Neural cell (in vitro differentiated cells): ENCODE results near the gene ZNF672. TPM values are rescaled to one million over a fixed set of nuclear protein-coding genes. Genes with fewer than 3 reads are reported as not detected.

ENCODE experiments used
- H2AFZ ChIP-seq: fragments of 200-600, 300-800 bp; sonication (generic), shearing (Covaris generic); 2 replicates; pipeline ENCODE4 v1.6.0; 2014; ENCODE audit warnings: low read depth, mild to moderate bottlenecking, antibody characterized with exemption, low read length, moderate library complexity
- H3F3A ChIP-seq: fragments of 200-600 bp; shearing (Covaris generic); 2 replicates; pipeline ENCODE4 v1.6.1; 2016; ENCODE audit warnings: mild to moderate bottlenecking, moderate library complexity, mixed read lengths, antibody characterized with exemption, low read length; ENCODE audit not compliant: insufficient read depth, poor library complexity, severe bottlenecking
- H3K27ac ChIP-seq: fragments of 200-600, 300-800 bp; sonication (generic), shearing (Covaris generic); 2 replicates; pipeline ENCODE4 v1.5.1; 2014; ENCODE audit warnings: mild to moderate bottlenecking, low read length, moderate library complexity
- H3K27me3 ChIP-seq: fragments of 300-800, 200-600 bp; sonication (generic), shearing (Covaris generic); 2 replicates; pipeline ENCODE4 v1.6.0; 2014; ENCODE audit warnings: mild to moderate bottlenecking, low read depth, low read length, moderate library complexity; ENCODE audit not compliant: insufficient read depth
- H3K36me3 ChIP-seq: fragments of 300-800, 200-600 bp; sonication (generic), shearing (Covaris generic); 2 replicates; pipeline ENCODE4 v1.5.1; 2014; ENCODE audit warnings: mild to moderate bottlenecking, antibody characterized with exemption, low read length, moderate library complexity; ENCODE audit not compliant: insufficient read depth
- H3K4me2 ChIP-seq: fragments of 300-800, 200-600 bp; sonication (generic), shearing (Covaris generic); 2 replicates; pipeline ENCODE4 v1.6.0; 2014; ENCODE audit warnings: mild to moderate bottlenecking, low read length
- H3K4me3 ChIP-seq: fragments of 300-800, 200-600 bp; sonication (generic), shearing (Covaris generic); 2 replicates; pipeline ENCODE4 v1.5.1; 2014; ENCODE audit warnings: mild to moderate bottlenecking, low read length, moderate library complexity
- H3K79me2 ChIP-seq: fragments of 200-600 bp; shearing (Covaris generic); replicated peaks from 2 replicates; pipeline ENCODE4 v1.6.0; 2014; ENCODE audit warnings: mild to moderate bottlenecking, low read length, moderate library complexity; ENCODE audit not compliant: insufficient read depth
- H3K9ac ChIP-seq: fragments of 300-800, 200-600 bp; sonication (generic), shearing (Covaris generic); 2 replicates; pipeline ENCODE4 v1.6.1; 2016; ENCODE audit warnings: mild to moderate bottlenecking, low read length, mixed read lengths
- H3K9me2 ChIP-seq: fragments of 200-600 bp; shearing (Covaris generic); 2 replicates; pipeline ENCODE4 v1.6.1; 2016; ENCODE audit warnings: mild to moderate bottlenecking, low read length, mixed read lengths; ENCODE audit not compliant: insufficient read depth
- H3K9me3 ChIP-seq: fragments of 200-600, 300-800 bp; sonication (generic), shearing (Covaris generic); 2 replicates; pipeline ENCODE4 v1.6.1; 2016; ENCODE audit warnings: mild to moderate bottlenecking, mixed run types, low read length, moderate library complexity, mixed read lengths
- H4K20me1 ChIP-seq: fragments of 200-600 bp; shearing (Covaris generic); 2 replicates; pipeline ENCODE4 v1.6.1; 2016; ENCODE audit warnings: mild to moderate bottlenecking, mixed run types; ENCODE audit not compliant: insufficient read depth
- EP300 ChIP-seq: fragments of 450-650 bp; conservative IDR thresholded peaks from 2 replicates; pipeline ENCODE4 v1.6.1; 2014; ENCODE audit warnings: antibody characterized with exemption, mild to moderate bottlenecking, moderate library complexity; ENCODE audit not compliant: poor library complexity, severe bottlenecking
- EZH2 ChIP-seq: fragments of 200-600, 300-800 bp; shearing (Covaris generic), sonication (generic); IDR thresholded peaks from 2 replicates; pipeline ENCODE4 v1.6.1; 2014; ENCODE audit warnings: antibody characterized with exemption, low read length, borderline replicate concordance, mild to moderate bottlenecking; ENCODE audit not compliant: insufficient read depth, poor library complexity, severe bottlenecking
- MXI1 ChIP-seq: fragments of 450-650 bp; conservative IDR thresholded peaks from 2 replicates; pipeline ENCODE4 v1.6.1; 2014; ENCODE audit warnings: antibody characterized with exemption, mild to moderate bottlenecking; ENCODE audit not compliant: poor library complexity, severe bottlenecking
- POLR2AphosphoS5 ChIP-seq: IDR thresholded peaks from 2 replicates; pipeline ENCODE4 v1.6.1; 2012
- RAD21 ChIP-seq: fragments of 450-650 bp; conservative IDR thresholded peaks from 2 replicates; pipeline ENCODE4 v1.6.1; 2014; ENCODE audit warnings: antibody characterized with exemption, mild to moderate bottlenecking, moderate library complexity
- SMC3 ChIP-seq: fragments of 450-650 bp; conservative IDR thresholded peaks from 2 replicates; pipeline ENCODE4 v1.6.1; 2014; ENCODE audit warnings: antibody characterized with exemption, mild to moderate bottlenecking, moderate library complexity; ENCODE audit not compliant: poor library complexity
- TAF1 ChIP-seq: IDR thresholded peaks from 2 replicates; pipeline ENCODE4 v1.6.1; 2012; ENCODE audit warnings: low read depth
- polyA plus RNA-seq: library from polyadenylated mRNA; depleted of rRNA; stranded (reverse); fragments of >200 nt; gene quantifications from 2 replicates; pipeline ENCODE4 v1.2.3, GENCODE V29; 2014
- TF ChIP-seq, protein P1 (sequence below): IDR thresholded peaks from 2 replicates; pipeline ENCODE4 v1.6.1; 2012; ENCODE audit warnings: borderline replicate concordance
- TF ChIP-seq, protein P2 (sequence below): fragments of 450-650 bp; IDR thresholded peaks from 2 replicates; pipeline ENCODE4 v1.5.1; 2014; ENCODE audit warnings: antibody characterized with exemption, mild to moderate bottlenecking, moderate library complexity; ENCODE audit not compliant: poor library complexity, severe bottlenecking

ZNF672 gene
- polyA plus RNA-seq, 1 donor from 2014 or later = 22.9 TPM

DNA sequence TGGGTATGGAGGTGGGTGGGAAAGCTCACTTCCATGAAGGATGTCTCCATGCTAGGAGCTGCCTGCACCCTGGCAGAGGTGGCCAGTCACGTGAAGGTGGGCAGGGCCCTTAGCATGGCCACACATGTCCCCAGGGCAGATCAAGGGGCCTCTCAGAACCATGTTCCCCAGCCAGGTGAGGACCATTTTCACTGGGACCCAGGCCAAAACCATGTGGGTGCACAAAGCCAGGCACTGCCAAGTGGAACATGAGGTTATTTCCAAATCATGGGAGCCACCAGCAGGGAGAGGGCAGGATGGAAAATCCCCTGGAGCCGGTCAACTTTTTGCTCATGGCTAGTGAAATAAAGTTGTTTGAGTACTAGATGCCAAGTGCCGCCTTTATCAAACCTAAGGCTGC lies 11.1 kb downstream of the ZNF672 start:
- H3K27me3 ChIP-seq = no peaks in the 10 kb centered on the region
- H3F3A ChIP-seq = no peaks in the 10 kb centered on the region
- no peak overlapping the region for H3K4me2 ChIP-seq
- no peaks in the 10 kb centered on the region for H4K20me1 ChIP-seq
- no peaks in the 10 kb centered on the region for H3K9me2 ChIP-seq
- no peaks in the 10 kb centered on the region for H3K9me3 ChIP-seq
- no peak overlapping the region for H3K4me3 ChIP-seq
- no peak overlapping the region for H3K9ac ChIP-seq
- H3K36me3 ChIP-seq = no peaks in the 10 kb centered on the region
- H2AFZ ChIP-seq = no peak overlapping the region
- no peak overlapping the region for H3K27ac ChIP-seq
- TF ChIP-seq EP300 (no peak), EZH2 (no peak), SMC3 (no peak), MXI1 (no peak), TAF1 (no peak), POLR2AphosphoS5 (no peak), RAD21 (no peak)
- TF ChIP-seq, protein P1, sequence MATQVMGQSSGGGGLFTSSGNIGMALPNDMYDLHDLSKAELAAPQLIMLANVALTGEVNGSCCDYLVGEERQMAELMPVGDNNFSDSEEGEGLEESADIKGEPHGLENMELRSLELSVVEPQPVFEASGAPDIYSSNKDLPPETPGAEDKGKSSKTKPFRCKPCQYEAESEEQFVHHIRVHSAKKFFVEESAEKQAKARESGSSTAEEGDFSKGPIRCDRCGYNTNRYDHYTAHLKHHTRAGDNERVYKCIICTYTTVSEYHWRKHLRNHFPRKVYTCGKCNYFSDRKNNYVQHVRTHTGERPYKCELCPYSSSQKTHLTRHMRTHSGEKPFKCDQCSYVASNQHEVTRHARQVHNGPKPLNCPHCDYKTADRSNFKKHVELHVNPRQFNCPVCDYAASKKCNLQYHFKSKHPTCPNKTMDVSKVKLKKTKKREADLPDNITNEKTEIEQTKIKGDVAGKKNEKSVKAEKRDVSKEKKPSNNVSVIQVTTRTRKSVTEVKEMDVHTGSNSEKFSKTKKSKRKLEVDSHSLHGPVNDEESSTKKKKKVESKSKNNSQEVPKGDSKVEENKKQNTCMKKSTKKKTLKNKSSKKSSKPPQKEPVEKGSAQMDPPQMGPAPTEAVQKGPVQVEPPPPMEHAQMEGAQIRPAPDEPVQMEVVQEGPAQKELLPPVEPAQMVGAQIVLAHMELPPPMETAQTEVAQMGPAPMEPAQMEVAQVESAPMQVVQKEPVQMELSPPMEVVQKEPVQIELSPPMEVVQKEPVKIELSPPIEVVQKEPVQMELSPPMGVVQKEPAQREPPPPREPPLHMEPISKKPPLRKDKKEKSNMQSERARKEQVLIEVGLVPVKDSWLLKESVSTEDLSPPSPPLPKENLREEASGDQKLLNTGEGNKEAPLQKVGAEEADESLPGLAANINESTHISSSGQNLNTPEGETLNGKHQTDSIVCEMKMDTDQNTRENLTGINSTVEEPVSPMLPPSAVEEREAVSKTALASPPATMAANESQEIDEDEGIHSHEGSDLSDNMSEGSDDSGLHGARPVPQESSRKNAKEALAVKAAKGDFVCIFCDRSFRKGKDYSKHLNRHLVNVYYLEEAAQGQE = no peak
- TF ChIP-seq, protein P2, sequence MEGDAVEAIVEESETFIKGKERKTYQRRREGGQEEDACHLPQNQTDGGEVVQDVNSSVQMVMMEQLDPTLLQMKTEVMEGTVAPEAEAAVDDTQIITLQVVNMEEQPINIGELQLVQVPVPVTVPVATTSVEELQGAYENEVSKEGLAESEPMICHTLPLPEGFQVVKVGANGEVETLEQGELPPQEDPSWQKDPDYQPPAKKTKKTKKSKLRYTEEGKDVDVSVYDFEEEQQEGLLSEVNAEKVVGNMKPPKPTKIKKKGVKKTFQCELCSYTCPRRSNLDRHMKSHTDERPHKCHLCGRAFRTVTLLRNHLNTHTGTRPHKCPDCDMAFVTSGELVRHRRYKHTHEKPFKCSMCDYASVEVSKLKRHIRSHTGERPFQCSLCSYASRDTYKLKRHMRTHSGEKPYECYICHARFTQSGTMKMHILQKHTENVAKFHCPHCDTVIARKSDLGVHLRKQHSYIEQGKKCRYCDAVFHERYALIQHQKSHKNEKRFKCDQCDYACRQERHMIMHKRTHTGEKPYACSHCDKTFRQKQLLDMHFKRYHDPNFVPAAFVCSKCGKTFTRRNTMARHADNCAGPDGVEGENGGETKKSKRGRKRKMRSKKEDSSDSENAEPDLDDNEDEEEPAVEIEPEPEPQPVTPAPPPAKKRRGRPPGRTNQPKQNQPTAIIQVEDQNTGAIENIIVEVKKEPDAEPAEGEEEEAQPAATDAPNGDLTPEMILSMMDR = no peak
- H3K79me2 ChIP-seq = no peaks in the 10 kb centered on the region

DNA sequence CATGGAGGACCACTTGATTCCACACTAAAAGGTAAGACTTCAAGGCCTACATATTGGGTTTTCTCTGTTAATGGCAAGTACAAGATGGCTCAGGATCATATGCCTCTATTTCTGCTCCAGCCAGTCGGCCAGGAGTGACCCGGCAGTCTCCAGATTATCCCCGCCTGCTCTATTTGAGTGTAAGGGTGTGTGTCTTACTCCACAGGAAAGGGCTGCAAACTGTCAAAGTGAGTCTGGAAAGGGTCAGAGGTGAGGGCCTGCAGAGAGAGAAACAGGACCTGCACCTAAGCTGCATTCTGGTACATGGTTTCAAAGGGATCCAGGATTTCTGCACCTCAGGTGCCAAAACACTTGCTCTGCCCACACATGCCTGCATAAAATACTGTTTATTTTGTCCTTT lies 11.6 kb downstream of the ZNF672 start:
- H3K27me3 ChIP-seq = no peaks in the 10 kb centered on the region
- H3K4me2 ChIP-seq = no peak overlapping the region
- H3K27ac ChIP-seq = no peak overlapping the region
- no peaks in the 10 kb centered on the region for H3K9me3 ChIP-seq
- no peak overlapping the region for H3K9ac ChIP-seq
- H3K9me2 ChIP-seq = no peaks in the 10 kb centered on the region
- no peaks in the 10 kb centered on the region for H3K36me3 ChIP-seq
- no peak overlapping the region for H3K4me3 ChIP-seq
- no peaks in the 10 kb centered on the region for H4K20me1 ChIP-seq
- TF ChIP-seq EP300 (no peak), MXI1 (no peak), RAD21 (no peak), TAF1 (no peak), POLR2AphosphoS5 (no peak), EZH2 (no peak), SMC3 (no peak)
- TF ChIP-seq, protein P2 = no peak
- TF ChIP-seq, protein P1 = no peak
- no peaks in the 10 kb centered on the region for H3K79me2 ChIP-seq
- H3F3A ChIP-seq = no peaks in the 10 kb centered on the region
- H2AFZ ChIP-seq = no peak overlapping the region
